HEK293T (cell line): ENCODE measurements around the gene GULP1.

Source experiments
- CTCF ChIA-PET: fragments of 350-600 bp; formaldehyde crosslinking; extraction: SDS; loops from one replicate; lab custom pipeline; 2021; ENCODE audit warnings: antibody characterized with exemption, inconsistent platforms; lab: Yijun Ruan, JAX
- POLR2A ChIA-PET: fragments of 350-600 bp; formaldehyde crosslinking; extraction: SDS; loops from one replicate; lab custom pipeline; 2020; ENCODE audit warnings: antibody characterized with exemption, inconsistent platforms; lab: Yijun Ruan, JAX
- DNase-seq: peaks from one replicate; pipeline ENCODE4 v3.0.0; 2012; ENCODE audit warnings: mixed read lengths; ENCODE audit errors: extremely low spot score
- ARNT ChIP-seq: fragments of 450-650 bp; IDR thresholded peaks from 2 replicates; pipeline ENCODE4 v1.6.1; 2017; ENCODE audit warnings: mild to moderate bottlenecking
- BHLHE40 ChIP-seq: fragments of 450-650 bp; IDR thresholded peaks from 2 replicates; pipeline ENCODE4 v1.6.1; 2016; ENCODE audit warnings: mild to moderate bottlenecking, moderate library complexity, borderline replicate concordance
- CTBP1 ChIP-seq: fragments of 450-650 bp; IDR thresholded peaks from 2 replicates; pipeline ENCODE4 v1.6.1; 2016; ENCODE audit warnings: borderline replicate concordance
- ELF4 ChIP-seq: fragments of 450-650 bp; IDR thresholded peaks from 2 replicates; pipeline ENCODE4 v1.6.1; 2017; ENCODE audit warnings: antibody characterized with exemption
- FOXA1 ChIP-seq: fragments of 450-650 bp; IDR thresholded peaks from 2 replicates; pipeline ENCODE4 v1.6.1; 2016; ENCODE audit warnings: mild to moderate bottlenecking
- FOXK2 ChIP-seq: fragments of 450-650 bp; IDR thresholded peaks from 2 replicates; pipeline ENCODE4 v1.6.1; 2016; ENCODE audit warnings: mild to moderate bottlenecking
- FOXM1 ChIP-seq: fragments of 450-650 bp; IDR thresholded peaks from 2 replicates; pipeline ENCODE4 v1.6.1; 2017; ENCODE audit warnings: mild to moderate bottlenecking, borderline replicate concordance
- HDGF ChIP-seq: fragments of 450-650 bp; IDR thresholded peaks from 2 replicates; pipeline ENCODE4 v1.6.1; 2017; ENCODE audit warnings: antibody characterized with exemption, borderline replicate concordance
- L3MBTL2 ChIP-seq: fragments of 450-650 bp; conservative IDR thresholded peaks from 2 replicates; pipeline ENCODE4 v1.6.1; 2016; ENCODE audit warnings: mild to moderate bottlenecking
- LEF1 ChIP-seq: fragments of 450-650 bp; IDR thresholded peaks from 2 replicates; pipeline ENCODE4 v1.6.1; 2017; ENCODE audit warnings: mild to moderate bottlenecking, borderline replicate concordance
- NFRKB ChIP-seq: fragments of 450-650 bp; IDR thresholded peaks from 2 replicates; pipeline ENCODE4 v1.6.1; 2016; ENCODE audit warnings: mild to moderate bottlenecking, moderate library complexity
- PKNOX1 ChIP-seq: fragments of 450-650 bp; IDR thresholded peaks from 2 replicates; pipeline ENCODE4 v1.6.1; 2016
- SP1 ChIP-seq: fragments of 450-650 bp; IDR thresholded peaks from 2 replicates; pipeline ENCODE4 v1.6.1; 2017
- SUZ12 ChIP-seq: fragments of 450-650 bp; IDR thresholded peaks from 2 replicates; pipeline ENCODE4 v1.6.1; 2016; ENCODE audit warnings: mild to moderate bottlenecking
- TARDBP ChIP-seq: fragments of 450-650 bp; IDR thresholded peaks from 2 replicates; pipeline ENCODE4 v1.6.1; 2016
- ZNF384 ChIP-seq: fragments of 450-650 bp; IDR thresholded peaks from 2 replicates; pipeline ENCODE4 v1.6.1; 2016

Gene GULP1

GRCh38 chr2:188474316-188474715, 182.6 kb downstream of the GULP1 start:
- no peak for DNase-seq
- CTCF ChIA-PET = interaction anchor here (0.7 kb wide), 1 partner anchor 22 kb away, joined by 3 read pairs; no protein-coding TSS in a partner anchor

GRCh38 chr2:188475945-188476344, 184.3 kb downstream of the GULP1 start:
- DNase-seq = no peak
- TF ChIP-seq L3MBTL2 (no peak), ZNF384 (no peak), PKNOX1 (peak; percentile 45; the same call in 1 of the 2 replicates)
- POLR2A ChIA-PET = no interaction called here
- CTCF ChIA-PET = no interaction called here

More at GRCh38 chr2:188474316-188474715, 182.6 kb downstream of the GULP1 start:
- TF ChIP-seq SP1 = no peak
- no peak for TF ChIP-seq FOXK2
- TF ChIP-seq ARNT = no peak
- no peak for TF ChIP-seq TARDBP
- no peak for TF ChIP-seq FOXA1
- no peak for TF ChIP-seq CTBP1
- no peak for TF ChIP-seq SUZ12
- TF ChIP-seq LEF1 = no peak
- TF ChIP-seq ELF4 = no peak
- no peak for TF ChIP-seq ZNF384
- no peak for TF ChIP-seq HDGF
- TF ChIP-seq L3MBTL2 = no peak
- no peak for TF ChIP-seq BHLHE40
- no peak for TF ChIP-seq NFRKB
- no peak for TF ChIP-seq PKNOX1
- no peak for TF ChIP-seq FOXM1
- POLR2A ChIA-PET = no interaction called here

- ChIA-PET CTCF (no interaction called here), POLR2A (no interaction called here)
- TF ChIP-seq CTBP1 (no peak), ZNF384 (no peak), TARDBP (no peak), ARNT (no peak), FOXM1 (no peak), NFRKB (no peak), SUZ12 (no peak)
- no peak for DNase-seq
Measured at GRCh38 chr2:188477564-188478103, 186.0 kb downstream of the GULP1 start.

GRCh38 chr2:188478724-188479123, 187.1 kb downstream of the GULP1 start:
- no peak for TF ChIP-seq ELF4
- no peak for TF ChIP-seq FOXK2
- no peak for TF ChIP-seq BHLHE40
- ChIA-PET CTCF (no interaction called here), POLR2A (no interaction called here)
- DNase-seq = no peak

GRCh38 chr2:188481474-188481873, 189.8 kb downstream of the GULP1 start:
- TF ChIP-seq FOXM1 = no peak
- no peak for DNase-seq
- ChIA-PET POLR2A (no interaction called here), CTCF (no interaction called here)

- DNase-seq = no peak
- ChIA-PET POLR2A (no interaction called here), CTCF (no interaction called here)
- no peak for TF ChIP-seq LEF1
- TF ChIP-seq HDGF = no peak
- no peak for TF ChIP-seq CTBP1
- TF ChIP-seq FOXA1 = no peak
- TF ChIP-seq BHLHE40 = no peak
- TF ChIP-seq ARNT = no peak
- no peak for TF ChIP-seq ELF4
- no peak for TF ChIP-seq L3MBTL2
- no peak for TF ChIP-seq TARDBP
- no peak for TF ChIP-seq SP1
Measured at GRCh38 chr2:188485496-188485895, 193.8 kb downstream of the GULP1 start.

GRCh38 chr2:188492751-188493150, 201.1 kb downstream of the GULP1 start:
- TF ChIP-seq LEF1 (no peak), FOXA1 (no peak), ELF4 (no peak), ARNT (no peak), FOXK2 (no peak), TARDBP (no peak), PKNOX1 (no peak), FOXM1 (no peak), HDGF (no peak), SUZ12 (no peak)
- DNase-seq = no peak
- CTCF ChIA-PET = no interaction called here
- POLR2A ChIA-PET = no interaction called here
